Measurements from ENCODE around the gene ISLR2.

The ISLR2 gene

GRCh38 chr15:74134387-74135027, 4.1 kb downstream of the ISLR2 start:
- DNase-seq (ENCODE audit: low spot score) = peak; percentile 58
- peak; percentile 58 for TF ChIP-seq CTCF (conservative IDR thresholded peaks at IDR 0.05; ENCODE audit: low read depth)
- H3K27ac ChIP-seq = no peak overlapping the region
- ChIA-PET CTCF (interaction anchor here (0.5 to 1.5 kb wide), 13 partner anchors 9 to 881 kb away, joined by 3 to 8 read pairs (median 4); no protein-coding TSS in a partner anchor), POLR2A (ENCODE audit: low non-redundant PET) (no interaction called here)

- POLR2A ChIA-PET (ENCODE audit: low non-redundant PET) = no interaction called here
- TF ChIP-seq CTCF (conservative IDR thresholded peaks at IDR 0.05; ENCODE audit: low read depth) = no peak
- H3K27ac ChIP-seq = no peak overlapping the region
- CTCF ChIA-PET = interaction anchor here (0.6 to 1.5 kb wide), 4 partner anchors 25 to 364 kb away, joined by 4 to 9 read pairs (median 6); no protein-coding TSS in a partner anchor
- DNase-seq (ENCODE audit: low spot score) = no peak
Observed at GRCh38 chr15:74135041-74135565, 4.7 kb downstream of the ISLR2 start.

GRCh38 chr15:74136540-74136813, 6.1 kb downstream of the ISLR2 start:
- CTCF ChIA-PET = interaction anchor here (1.3 kb wide), 1 partner anchor 171 kb away, joined by 9 read pairs; no protein-coding TSS in a partner anchor
- TF ChIP-seq CTCF (conservative IDR thresholded peaks at IDR 0.05; ENCODE audit: low read depth) = no peak
- DNase-seq (ENCODE audit: low spot score) = no peak
- POLR2A ChIA-PET (ENCODE audit: low non-redundant PET) = no interaction called here
- H3K27ac ChIP-seq = no peak overlapping the region

GRCh38 chr15:74136814-74137536, 6.6 kb downstream of the ISLR2 start:
- H3K27ac ChIP-seq = no peak overlapping the region
- CTCF ChIA-PET = no interaction called here
- DNase-seq (ENCODE audit: low spot score) = no peak
- TF ChIP-seq CTCF (conservative IDR thresholded peaks at IDR 0.05; ENCODE audit: low read depth) = no peak
- POLR2A ChIA-PET (ENCODE audit: low non-redundant PET) = no interaction called here

GRCh38 chr15:74137537-74137894, 7.1 kb downstream of the ISLR2 start:
- no peak for TF ChIP-seq CTCF (conservative IDR thresholded peaks at IDR 0.05; ENCODE audit: low read depth)
- POLR2A ChIA-PET (ENCODE audit: low non-redundant PET) = no interaction called here
- no peak for DNase-seq (ENCODE audit: low spot score)
- H3K27ac ChIP-seq = no peak overlapping the region
- CTCF ChIA-PET = no interaction called here

- H3K27ac ChIP-seq = no peak overlapping the region
- ChIA-PET POLR2A (ENCODE audit: low non-redundant PET) (no interaction called here), CTCF (no interaction called here)
- no peak for DNase-seq (ENCODE audit: low spot score)
- TF ChIP-seq CTCF (conservative IDR thresholded peaks at IDR 0.05; ENCODE audit: low read depth) = no peak
Observed at GRCh38 chr15:74138642-74139041, 8.3 kb downstream of the ISLR2 start.
